Activated CD8-positive, alpha-beta memory T cell treated with anti-CD3 and anti-CD28 coated beads, Interleukin-2, amount 50 U/mL, for 48 hours (primary cell): ENCODE data around the gene KRTAP4-4.
"Not testable (repeated sequence)": the region's sequence is repeated elsewhere in the genome, so short reads cannot be mapped to it uniquely, and the experiment has no call there.

Experiments
- DNase-seq: peaks from one replicate; pipeline ENCODE4 v3.0.0-alpha.2; 2020

KRTAP4-4 gene

GRCh38 chr17:41147531-41148204 lies 12.9 kb downstream of the KRTAP4-4 start:
- no peak for DNase-seq

GRCh38 chr17:41145261-41145660 lies 15.3 kb downstream of the KRTAP4-4 start:
- DNase-seq = no peak

GRCh38 chr17:41144846-41145245 lies 15.7 kb downstream of the KRTAP4-4 start:
- no peak for DNase-seq

- no peak for DNase-seq
These were observed 19.2 kb downstream of the KRTAP4-4 start for GRCh38 chr17:41141361-41141760.

GRCh38 chr17:41140360-41141131 lies 20.0 kb downstream of the KRTAP4-4 start, which contains the start of gene KRTAP4-6:
Gene KRTAP4-6, minus strand, starts transcription at chr17:41140544. Its CDS starts 57 bp downstream, at chr17:41140487.
- DNase-seq = no peak

GRCh38 chr17:41139865-41140264 lies 20.7 kb downstream of the KRTAP4-4 start:
- DNase-seq = not testable (repeated sequence)

GRCh38 chr17:41133880-41134735 lies 26.4 kb downstream of the KRTAP4-4 start:
- no peak for DNase-seq

- no peak for DNase-seq
These were observed 28.6 kb downstream of the KRTAP4-4 start for GRCh38 chr17:41131979-41132378.

GRCh38 chr17:41127371-41127770 lies 33.2 kb downstream of the KRTAP4-4 start:
- no peak for DNase-seq

GRCh38 chr17:41126412-41126811 lies 34.1 kb downstream of the KRTAP4-4 start:
- DNase-seq = no peak

GRCh38 chr17:41125064-41125463 lies 35.5 kb downstream of the KRTAP4-4 start:
- no peak for DNase-seq

GRCh38 chr17:41123991-41124371 lies 36.6 kb downstream of the KRTAP4-4 start, which contains the start of gene KRTAP4-12:
Gene KRTAP4-12, minus strand, starts transcription at chr17:41124182. Its CDS starts 60 bp downstream, at chr17:41124122.
- DNase-seq = not testable (repeated sequence)

- not testable (repeated sequence) for DNase-seq
These were observed 37.1 kb downstream of the KRTAP4-4 start for GRCh38 chr17:41123292-41123990.

GRCh38 chr17:41121742-41122141 lies 38.8 kb downstream of the KRTAP4-4 start:
- DNase-seq = no peak

GRCh38 chr17:41119696-41120690 lies 40.6 kb downstream of the KRTAP4-4 start:
- DNase-seq = not testable (repeated sequence)

- DNase-seq = no peak
These were observed 41.8 kb downstream of the KRTAP4-4 start for GRCh38 chr17:41118721-41119120.

- not testable (repeated sequence) for DNase-seq
These were observed 42.6 kb downstream of the KRTAP4-4 start, which contains the start of gene KRTAP4-11 for GRCh38 chr17:41117846-41118386. Gene KRTAP4-11, minus strand, starts transcription at chr17:41118373. Its CDS starts 58 bp downstream, at chr17:41118315.

GRCh38 chr17:41116297-41116696 lies 44.3 kb downstream of the KRTAP4-4 start:
- DNase-seq = no peak

GRCh38 chr17:41111151-41111885 lies 49.2 kb downstream of the KRTAP4-4 start:
- DNase-seq = no peak
